Measurements from ENCODE around the gene SLC35F3. TPM values are rescaled to one million over a fixed set of nuclear protein-coding genes. Genes with fewer than 3 reads are reported as not detected.

SLC35F3 gene
- polyA plus RNA-seq, 1 of the 3 experiments (the other 2 are of a cell fraction), result 0.87 TPM

DNA sequence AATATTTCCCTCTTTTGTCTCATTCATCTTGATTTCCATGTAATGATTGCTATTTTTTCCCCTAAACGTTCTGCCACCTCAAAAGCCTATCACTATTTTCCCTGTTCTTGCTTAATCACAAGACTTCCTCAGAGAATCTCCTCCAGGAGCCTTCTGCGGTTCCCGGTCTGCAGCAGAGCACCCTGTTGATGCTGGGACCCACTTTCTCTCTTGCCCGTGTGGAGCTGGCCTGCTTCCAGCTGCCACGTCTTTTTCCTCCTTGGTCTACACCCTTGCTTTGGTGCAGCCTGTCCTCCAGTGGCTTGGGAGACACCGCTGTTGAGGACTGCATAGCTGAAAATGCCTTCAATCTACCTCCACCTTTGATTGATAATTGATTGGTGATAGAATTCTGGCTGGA is 398.8 kb downstream of the SLC35F3 start:
- POLR2A ChIA-PET, result no interaction called here
- 52% methylated on average over 6 of the region's 6 CpGs for WGBS (ENCODE audit: low lambda C conversion rate)

DNA sequence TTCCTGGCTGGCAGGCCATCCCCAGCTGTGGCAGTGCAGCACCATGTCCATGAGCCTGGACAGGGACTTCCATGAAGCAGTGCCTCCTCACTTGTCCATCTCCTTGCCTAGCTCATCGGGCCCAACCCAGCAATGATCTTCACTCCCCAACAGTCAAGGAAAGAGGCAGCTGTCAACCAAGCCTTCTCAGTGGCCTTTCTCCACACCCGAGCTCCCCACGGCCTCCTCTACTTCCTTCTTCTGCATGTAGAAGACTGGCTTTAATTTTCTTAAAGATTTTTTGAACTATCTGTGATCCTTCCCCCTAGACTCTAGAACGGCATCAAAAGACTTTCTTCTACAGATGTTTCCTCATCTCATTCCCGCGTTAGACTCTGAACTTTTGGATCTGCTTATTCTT is 403.2 kb downstream of the SLC35F3 start:
- peaks cover 0 to 10% of the 10 kb centered on the region in 2 experiments; a peak in 1 of 4 replicates for H3K4me1 ChIP-seq (ENCODE audit: control insufficient read depth in 1 of 2, insufficient read depth in 2 of 2, low read depth in 1 of 2, low read length in 1 of 2)
- H3K27me3 ChIP-seq (ENCODE audit: insufficient read depth), result no peaks in the 10 kb centered on the region
- no peak overlapping the region for H3K9ac ChIP-seq
- H3K9me2 ChIP-seq, result no peaks in the 10 kb centered on the region
- no peaks in the 10 kb centered on the region for H3K36me3 ChIP-seq (replicated peaks in 1 of 2; ENCODE audit: control insufficient read depth in 1 of 2, insufficient read depth in 2 of 2, low read length in 1 of 2)
- WGBS (ENCODE audit: low lambda C conversion rate), result 75% methylated on average over 6 of the region's 6 CpGs
- no peaks in the 10 kb centered on the region for H3K9me3 ChIP-seq
- no peak overlapping the region for H3K27ac ChIP-seq (ENCODE audit: low read depth in 2 of 2, low read length in 1 of 2)
- no peak overlapping the region for H3K4me3 ChIP-seq (ENCODE audit: low read depth in 2 of 2, low read length in 1 of 2)
- H3K79me2 ChIP-seq (ENCODE audit: insufficient read depth), result no peaks in the 10 kb centered on the region
- no peaks in the 10 kb centered on the region for H4K20me1 ChIP-seq (ENCODE audit: insufficient read depth)
- H2AFZ ChIP-seq (ENCODE audit: low read depth), result no peak overlapping the region
- ChIA-PET CTCF (interaction anchor here (4.0 to 10.9 kb wide), 4 partner anchors 13 to 92 kb away, joined by 45 to 190 read pairs (median 83); no protein-coding TSS in a partner anchor), POLR2A (no interaction called here)
- no peak for DNase-seq
- H3K4me2 ChIP-seq, result no peak overlapping the region
- peaks cover 3% of the 10 kb centered on the region for H3F3A ChIP-seq (replicated peaks; ENCODE audit: insufficient read depth)
- TF ChIP-seq, protein P1, sequence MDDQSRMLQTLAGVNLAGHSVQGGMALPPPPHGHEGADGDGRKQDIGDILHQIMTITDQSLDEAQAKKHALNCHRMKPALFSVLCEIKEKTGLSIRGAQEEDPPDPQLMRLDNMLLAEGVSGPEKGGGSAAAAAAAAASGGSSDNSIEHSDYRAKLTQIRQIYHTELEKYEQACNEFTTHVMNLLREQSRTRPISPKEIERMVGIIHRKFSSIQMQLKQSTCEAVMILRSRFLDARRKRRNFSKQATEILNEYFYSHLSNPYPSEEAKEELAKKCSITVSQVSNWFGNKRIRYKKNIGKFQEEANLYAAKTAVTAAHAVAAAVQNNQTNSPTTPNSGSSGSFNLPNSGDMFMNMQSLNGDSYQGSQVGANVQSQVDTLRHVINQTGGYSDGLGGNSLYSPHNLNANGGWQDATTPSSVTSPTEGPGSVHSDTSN (IDR thresholded peaks at IDR 0.05), result no peak
- TF ChIP-seq MEF2A (IDR thresholded peaks at IDR 0.05; ENCODE audit: borderline replicate concordance, low read depth), result no peak
- TF ChIP-seq CHD2 (IDR thresholded peaks at IDR 0.05; ENCODE audit: low read length, partially characterized antibody), result no peak
- no peak for TF ChIP-seq RAD21 (IDR thresholded peaks at IDR 0.05; ENCODE audit: low read length)
- TF ChIP-seq ELF1 (IDR thresholded peaks at IDR 0.05), result no peak
- TF ChIP-seq, protein P2, sequence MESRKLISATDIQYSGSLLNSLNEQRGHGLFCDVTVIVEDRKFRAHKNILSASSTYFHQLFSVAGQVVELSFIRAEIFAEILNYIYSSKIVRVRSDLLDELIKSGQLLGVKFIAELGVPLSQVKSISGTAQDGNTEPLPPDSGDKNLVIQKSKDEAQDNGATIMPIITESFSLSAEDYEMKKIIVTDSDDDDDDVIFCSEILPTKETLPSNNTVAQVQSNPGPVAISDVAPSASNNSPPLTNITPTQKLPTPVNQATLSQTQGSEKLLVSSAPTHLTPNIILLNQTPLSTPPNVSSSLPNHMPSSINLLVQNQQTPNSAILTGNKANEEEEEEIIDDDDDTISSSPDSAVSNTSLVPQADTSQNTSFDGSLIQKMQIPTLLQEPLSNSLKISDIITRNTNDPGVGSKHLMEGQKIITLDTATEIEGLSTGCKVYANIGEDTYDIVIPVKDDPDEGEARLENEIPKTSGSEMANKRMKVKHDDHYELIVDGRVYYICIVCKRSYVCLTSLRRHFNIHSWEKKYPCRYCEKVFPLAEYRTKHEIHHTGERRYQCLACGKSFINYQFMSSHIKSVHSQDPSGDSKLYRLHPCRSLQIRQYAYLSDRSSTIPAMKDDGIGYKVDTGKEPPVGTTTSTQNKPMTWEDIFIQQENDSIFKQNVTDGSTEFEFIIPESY (IDR thresholded peaks at IDR 0.05; ENCODE audit: borderline replicate concordance, low read depth), result no peak
- TF ChIP-seq, protein P3, sequence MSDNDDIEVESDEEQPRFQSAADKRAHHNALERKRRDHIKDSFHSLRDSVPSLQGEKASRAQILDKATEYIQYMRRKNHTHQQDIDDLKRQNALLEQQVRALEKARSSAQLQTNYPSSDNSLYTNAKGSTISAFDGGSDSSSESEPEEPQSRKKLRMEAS (IDR thresholded peaks at IDR 0.05; ENCODE audit: low read depth), result no peak
- TF ChIP-seq FOXM1 (IDR thresholded peaks at IDR 0.05; ENCODE audit: low read depth), result no peak
- TF ChIP-seq, protein P4, sequence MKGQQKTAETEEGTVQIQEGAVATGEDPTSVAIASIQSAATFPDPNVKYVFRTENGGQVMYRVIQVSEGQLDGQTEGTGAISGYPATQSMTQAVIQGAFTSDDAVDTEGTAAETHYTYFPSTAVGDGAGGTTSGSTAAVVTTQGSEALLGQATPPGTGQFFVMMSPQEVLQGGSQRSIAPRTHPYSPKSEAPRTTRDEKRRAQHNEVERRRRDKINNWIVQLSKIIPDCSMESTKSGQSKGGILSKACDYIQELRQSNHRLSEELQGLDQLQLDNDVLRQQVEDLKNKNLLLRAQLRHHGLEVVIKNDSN (IDR thresholded peaks at IDR 0.05; ENCODE audit: borderline replicate concordance, low read depth), result no peak
- no peak for TF ChIP-seq EP300 (IDR thresholded peaks at IDR 0.05; ENCODE audit: borderline replicate concordance in 1 of 2, low read depth in 1 of 2, low read length in 1 of 2)

More for the DNA sequence above, 398.8 kb downstream of the SLC35F3 start:
- H3K27me3 ChIP-seq (ENCODE audit: insufficient read depth), result no peaks in the 10 kb centered on the region
- no peaks in the 10 kb centered on the region for H3K79me2 ChIP-seq (ENCODE audit: insufficient read depth)
- H3K4me3 ChIP-seq (ENCODE audit: low read depth in 2 of 2, low read length in 1 of 2), result no peak overlapping the region
- H3F3A ChIP-seq (replicated peaks; ENCODE audit: insufficient read depth), result no peaks in the 10 kb centered on the region
- no peaks in the 10 kb centered on the region for H4K20me1 ChIP-seq (ENCODE audit: insufficient read depth)
- DNase-seq, result no peak
- TF ChIP-seq RCOR1 (IDR thresholded peaks at IDR 0.05; ENCODE audit: low read length), result no peak
- no peak for TF ChIP-seq NRF1 (IDR thresholded peaks at IDR 0.05; ENCODE audit: low read depth, low read length)
- no peak for TF ChIP-seq YY1 (IDR thresholded peaks at IDR 0.05; ENCODE audit: low read depth)
- TF ChIP-seq RFX5 (IDR thresholded peaks at IDR 0.05; ENCODE audit: low read length), result no peak
- no peak for TF ChIP-seq GABPA (IDR thresholded peaks at IDR 0.05; ENCODE audit: low read depth)
- TF ChIP-seq, protein P2 (IDR thresholded peaks at IDR 0.05; ENCODE audit: borderline replicate concordance, low read depth), result no peak
- TF ChIP-seq JUND (IDR thresholded peaks at IDR 0.05), result no peak
- no peak for TF ChIP-seq TAF1 (IDR thresholded peaks at IDR 0.05; ENCODE audit: borderline replicate concordance, low read depth, low read length)
- TF ChIP-seq CHD2 (IDR thresholded peaks at IDR 0.05; ENCODE audit: low read length, partially characterized antibody), result no peak
- no peak for TF ChIP-seq FOSL2 (IDR thresholded peaks at IDR 0.05; ENCODE audit: borderline replicate concordance, low read depth)
- TF ChIP-seq, protein P5, sequence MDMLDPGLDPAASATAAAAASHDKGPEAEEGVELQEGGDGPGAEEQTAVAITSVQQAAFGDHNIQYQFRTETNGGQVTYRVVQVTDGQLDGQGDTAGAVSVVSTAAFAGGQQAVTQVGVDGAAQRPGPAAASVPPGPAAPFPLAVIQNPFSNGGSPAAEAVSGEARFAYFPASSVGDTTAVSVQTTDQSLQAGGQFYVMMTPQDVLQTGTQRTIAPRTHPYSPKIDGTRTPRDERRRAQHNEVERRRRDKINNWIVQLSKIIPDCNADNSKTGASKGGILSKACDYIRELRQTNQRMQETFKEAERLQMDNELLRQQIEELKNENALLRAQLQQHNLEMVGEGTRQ (IDR thresholded peaks at IDR 0.05; ENCODE audit: borderline replicate concordance, low read depth, low read length), result no peak
- TF ChIP-seq, protein P1 (IDR thresholded peaks at IDR 0.05), result no peak
- TF ChIP-seq EZH2phosphoT487 (IDR thresholded peaks at IDR 0.05; ENCODE audit: borderline replicate concordance, low read depth), result no peak
- no peak for TF ChIP-seq POLR2AphosphoS5 (IDR thresholded peaks at IDR 0.05; ENCODE audit: low read depth, low read length)
- H3K4me2 ChIP-seq, result no peak overlapping the region
- no peak overlapping the region for H3K27ac ChIP-seq (ENCODE audit: low read depth in 2 of 2, low read length in 1 of 2)
- CTCF ChIA-PET, result interaction anchor here (1.2 to 4.0 kb wide), 4 partner anchors 8 to 90 kb away, joined by 3 to 41 read pairs (median 5); no protein-coding TSS in a partner anchor
- H3K9me2 ChIP-seq, result no peaks in the 10 kb centered on the region
- H3K9me3 ChIP-seq, result no peaks in the 10 kb centered on the region
- no peak overlapping the region for H3K9ac ChIP-seq
- H3K4me1 ChIP-seq (ENCODE audit: control insufficient read depth in 1 of 2, insufficient read depth in 2 of 2, low read depth in 1 of 2, low read length in 1 of 2), result no peaks in the 10 kb centered on the region
- H2AFZ ChIP-seq (ENCODE audit: low read depth), result no peak overlapping the region
- no peaks in the 10 kb centered on the region for H3K36me3 ChIP-seq (replicated peaks in 1 of 2; ENCODE audit: control insufficient read depth in 1 of 2, insufficient read depth in 2 of 2, low read length in 1 of 2)

Measured in SK-N-SH (cell line).